ENCODE results near the gene FLT3. TPM values are rescaled to one million over a fixed set of nuclear protein-coding genes. Genes with fewer than 3 reads are reported as not detected.

FLT3 gene
- total RNA-seq, 4 donors from 2014 or later = 0.57 to 4.1 (median 1.9) TPM

- TF ChIP-seq CTCF (IDR thresholded peaks at IDR 0.05; ENCODE audit: low read depth) = no peak
Measured at GRCh38 chr13:28027607-28028364, 72.6 kb downstream of the FLT3 start.

GRCh38 chr13:28027071-28027470 is 73.3 kb downstream of the FLT3 start:
- no peak for TF ChIP-seq CTCF (IDR thresholded peaks at IDR 0.05; ENCODE audit: low read depth)

GRCh38 chr13:28026508-28026907 is 73.9 kb downstream of the FLT3 start:
- no peak for TF ChIP-seq CTCF (IDR thresholded peaks at IDR 0.05; ENCODE audit: low read depth)

- no peak for TF ChIP-seq CTCF (IDR thresholded peaks at IDR 0.05; ENCODE audit: low read depth)
Measured at GRCh38 chr13:28022848-28023518, 77.4 kb downstream of the FLT3 start.

GRCh38 chr13:28014301-28014700 is 86.1 kb downstream of the FLT3 start:
- no peak for TF ChIP-seq CTCF (IDR thresholded peaks at IDR 0.05; ENCODE audit: low read depth)

- TF ChIP-seq CTCF (IDR thresholded peaks at IDR 0.05; ENCODE audit: low read depth) = no peak
Measured at GRCh38 chr13:28013482-28013881, 86.9 kb downstream of the FLT3 start.

- no peak for TF ChIP-seq CTCF (IDR thresholded peaks at IDR 0.05; ENCODE audit: low read depth)
Measured at GRCh38 chr13:28012896-28013295, 87.5 kb downstream of the FLT3 start.
